ENCODE data around the gene BRINP2.

DNA sequence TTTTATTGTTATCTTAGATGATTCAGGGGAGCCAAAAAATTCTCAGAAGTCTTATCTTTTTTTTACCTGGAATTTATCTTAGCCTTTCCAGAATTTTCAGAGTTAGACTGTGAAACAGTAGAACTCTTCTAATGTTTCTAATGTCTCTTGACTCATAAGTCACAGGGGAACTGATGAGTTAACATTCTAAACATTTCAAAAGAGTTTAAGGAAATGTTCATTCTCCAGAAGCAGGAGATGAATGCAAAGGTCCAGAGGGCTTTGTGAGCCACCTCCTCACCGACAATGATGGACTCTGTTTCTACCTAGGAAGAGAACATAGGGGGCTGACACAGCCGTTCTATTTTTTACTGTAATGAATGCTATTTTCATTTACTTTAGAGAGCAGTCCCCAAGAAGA is 157.5 kb downstream of the BRINP2 start:
- TF ChIP-seq, protein P1, sequence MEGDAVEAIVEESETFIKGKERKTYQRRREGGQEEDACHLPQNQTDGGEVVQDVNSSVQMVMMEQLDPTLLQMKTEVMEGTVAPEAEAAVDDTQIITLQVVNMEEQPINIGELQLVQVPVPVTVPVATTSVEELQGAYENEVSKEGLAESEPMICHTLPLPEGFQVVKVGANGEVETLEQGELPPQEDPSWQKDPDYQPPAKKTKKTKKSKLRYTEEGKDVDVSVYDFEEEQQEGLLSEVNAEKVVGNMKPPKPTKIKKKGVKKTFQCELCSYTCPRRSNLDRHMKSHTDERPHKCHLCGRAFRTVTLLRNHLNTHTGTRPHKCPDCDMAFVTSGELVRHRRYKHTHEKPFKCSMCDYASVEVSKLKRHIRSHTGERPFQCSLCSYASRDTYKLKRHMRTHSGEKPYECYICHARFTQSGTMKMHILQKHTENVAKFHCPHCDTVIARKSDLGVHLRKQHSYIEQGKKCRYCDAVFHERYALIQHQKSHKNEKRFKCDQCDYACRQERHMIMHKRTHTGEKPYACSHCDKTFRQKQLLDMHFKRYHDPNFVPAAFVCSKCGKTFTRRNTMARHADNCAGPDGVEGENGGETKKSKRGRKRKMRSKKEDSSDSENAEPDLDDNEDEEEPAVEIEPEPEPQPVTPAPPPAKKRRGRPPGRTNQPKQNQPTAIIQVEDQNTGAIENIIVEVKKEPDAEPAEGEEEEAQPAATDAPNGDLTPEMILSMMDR (IDR thresholded peaks at IDR 0.05): no peak
- TF ChIP-seq POLR2A (IDR thresholded peaks at IDR 0.05): no peak

Measured in right lobe of liver (tissue), 4 donors.